SW 1271 (cell line): ENCODE results near the gene MIPOL1.
"Not testable (repeated sequence)": the region's sequence is repeated elsewhere in the genome, so short reads cannot be mapped to it uniquely, and the experiment has no call there.

Experiments used
- DNase-seq, 2 experiments: peaks; one replicate each; lab custom pipeline; 2025; lab: John Stamatoyannopoulos, UW

The MIPOL1 gene

GRCh38 chr14:37197421-37198272, at the start of gene MIPOL1:
Gene MIPOL1 (plus strand): TSS chr14:37197937. CDS start chr14:37247889, 49,952 bp downstream.
- peak; percentile 63 to 86 for DNase-seq

DNA sequence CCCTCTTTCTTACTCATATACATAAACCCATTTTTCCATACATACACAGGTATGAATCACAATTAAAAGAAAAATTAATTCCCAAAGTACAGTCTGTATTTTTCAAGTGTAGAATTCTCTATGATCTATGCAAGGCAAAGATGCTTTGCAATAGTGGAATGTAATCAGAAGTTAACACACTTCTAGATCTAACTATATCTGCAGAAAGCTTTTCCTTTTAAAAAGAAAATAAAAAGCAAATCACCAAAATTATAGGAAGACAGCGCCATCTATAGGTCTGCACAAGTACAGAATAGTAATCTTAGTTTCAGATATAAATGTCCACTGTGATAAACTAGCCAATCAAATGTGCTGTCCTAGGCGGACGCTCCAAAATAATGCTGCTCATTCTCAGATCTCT, 47.3 kb upstream of the MIPOL1 start:
- DNase-seq, result peak; percentile 11 to 60

- no peak for DNase-seq
These were observed 44.7 kb upstream of the MIPOL1 start for GRCh38 chr14:37153005-37153404.

- DNase-seq, result no peak
These were observed 44.3 kb upstream of the MIPOL1 start for GRCh38 chr14:37153483-37153882.

- DNase-seq, result no peak
These were observed 39.8 kb upstream of the MIPOL1 start for GRCh38 chr14:37157987-37158386.

GRCh38 chr14:37162307-37162706, 35.4 kb upstream of the MIPOL1 start:
- not testable (repeated sequence) for DNase-seq

DNA sequence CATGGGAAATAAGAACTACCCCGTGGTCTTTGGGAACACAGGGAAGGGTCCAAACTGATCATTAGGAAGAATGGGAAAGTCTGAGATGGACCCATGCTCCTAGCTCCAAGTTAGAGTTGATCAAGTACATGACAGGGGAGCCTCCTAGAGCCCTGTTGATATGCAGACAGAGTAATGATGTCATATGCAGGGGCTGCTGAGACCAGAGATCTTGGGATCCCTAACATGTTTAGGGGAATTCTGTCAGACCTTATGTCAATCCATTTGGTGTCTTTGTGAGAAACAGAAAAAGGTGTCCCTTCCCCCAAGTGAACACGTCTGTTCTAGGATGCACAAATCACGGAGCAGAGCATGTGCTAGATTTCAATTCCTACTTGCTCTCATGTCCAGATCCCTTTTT, 31.9 kb upstream of the MIPOL1 start:
- no peak for DNase-seq

DNA sequence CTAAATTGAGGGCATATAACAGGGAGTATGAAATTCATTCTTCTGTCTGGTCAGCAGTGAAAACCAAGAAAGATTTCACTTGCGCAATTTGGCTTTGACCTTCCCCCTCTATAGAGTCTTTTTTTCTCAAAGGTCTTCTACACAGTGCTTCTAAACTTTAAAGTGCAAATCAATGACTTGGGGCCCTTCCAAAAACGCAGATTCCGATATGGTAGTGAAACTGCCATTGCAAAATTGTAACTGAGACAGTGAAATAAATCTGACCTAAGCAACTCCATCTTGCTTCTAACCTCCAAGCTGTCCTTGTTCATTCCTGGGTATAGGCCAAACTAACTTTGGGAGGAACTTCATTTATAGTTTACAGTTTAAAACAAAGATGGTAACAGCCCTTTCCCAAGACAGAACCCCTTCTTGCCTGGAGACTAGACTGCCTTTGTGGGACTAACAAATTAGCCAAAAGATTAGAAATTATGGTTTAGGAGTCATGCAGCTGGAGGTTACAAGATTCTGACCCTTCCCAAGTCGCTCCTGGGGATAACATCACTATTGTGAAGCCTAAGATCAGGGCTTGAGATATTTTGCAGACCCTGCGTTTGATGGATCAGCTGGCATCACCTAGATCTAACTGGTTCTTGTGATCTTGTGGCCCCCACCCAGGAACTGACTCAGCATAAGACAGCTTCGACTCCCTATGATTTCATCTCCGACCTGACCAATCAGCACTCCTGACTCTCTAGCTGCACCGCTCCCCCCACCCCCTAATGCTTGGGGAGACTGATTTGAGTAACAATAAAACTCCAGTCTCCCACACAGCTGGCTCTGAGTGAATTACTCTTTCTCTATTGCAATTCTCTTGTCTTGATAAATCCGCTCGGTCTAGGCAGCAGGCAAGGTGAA, 30.3 kb upstream of the MIPOL1 start:
- DNase-seq, result no peak

DNA sequence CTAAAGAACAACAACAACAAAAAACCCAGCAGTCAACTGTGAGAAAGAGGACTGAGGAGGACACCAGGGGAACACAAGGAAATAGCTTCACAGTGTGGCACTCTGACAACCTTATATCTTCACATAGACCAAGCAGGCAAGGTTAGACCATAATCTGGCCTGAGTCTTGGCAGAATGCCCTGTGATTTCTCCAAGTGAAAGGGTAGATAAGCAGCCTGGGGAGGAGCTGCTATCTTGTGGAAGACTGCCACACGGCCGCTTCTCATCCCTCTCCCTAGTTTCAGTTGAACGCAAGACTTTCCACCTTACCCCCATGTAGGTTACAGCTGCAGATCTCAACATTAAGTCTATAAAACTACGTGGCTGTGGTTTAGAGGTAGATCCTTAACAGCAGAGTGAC, 29.0 kb upstream of the MIPOL1 start:
- DNase-seq, result no peak

DNA sequence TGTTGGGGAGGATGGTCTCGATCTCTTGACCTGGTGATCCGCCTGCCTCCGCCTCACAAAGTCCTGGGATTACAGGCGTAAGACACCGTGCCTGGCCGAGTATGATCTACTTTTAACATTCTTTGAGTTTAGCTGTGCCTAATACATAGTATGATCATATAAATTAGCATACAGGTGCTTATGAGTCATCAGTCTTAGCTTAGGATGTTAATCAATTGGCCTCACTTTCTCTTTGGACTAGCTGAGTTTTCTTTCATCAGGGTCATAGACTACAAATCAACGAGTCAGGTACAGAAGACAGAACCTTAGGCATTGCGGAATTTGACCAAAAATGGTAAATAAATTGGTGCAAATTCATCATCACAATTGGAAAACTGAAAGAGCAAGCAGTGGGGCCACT, 27.5 kb upstream of the MIPOL1 start:
- DNase-seq, result no peak

- no peak for DNase-seq
These were observed 26.7 kb upstream of the MIPOL1 start for GRCh38 chr14:37170993-37171392.

DNA sequence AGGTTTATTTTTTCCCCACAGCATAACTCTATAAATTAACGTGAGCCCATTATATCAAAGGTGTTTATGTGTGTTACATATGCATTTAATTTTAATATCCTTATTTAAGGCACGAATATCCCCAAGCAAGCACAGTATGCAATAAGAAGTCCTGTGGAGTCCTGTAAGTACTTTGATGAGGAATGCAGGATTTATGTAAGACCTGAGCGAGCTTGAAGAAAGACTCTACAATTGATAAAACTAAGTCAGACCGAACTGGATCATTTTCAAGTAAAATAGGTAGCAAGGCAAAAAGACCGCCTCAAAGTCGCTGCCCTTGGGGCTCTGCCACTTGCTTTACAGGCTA, 26.1 kb upstream of the MIPOL1 start:
- DNase-seq, result no peak

DNA sequence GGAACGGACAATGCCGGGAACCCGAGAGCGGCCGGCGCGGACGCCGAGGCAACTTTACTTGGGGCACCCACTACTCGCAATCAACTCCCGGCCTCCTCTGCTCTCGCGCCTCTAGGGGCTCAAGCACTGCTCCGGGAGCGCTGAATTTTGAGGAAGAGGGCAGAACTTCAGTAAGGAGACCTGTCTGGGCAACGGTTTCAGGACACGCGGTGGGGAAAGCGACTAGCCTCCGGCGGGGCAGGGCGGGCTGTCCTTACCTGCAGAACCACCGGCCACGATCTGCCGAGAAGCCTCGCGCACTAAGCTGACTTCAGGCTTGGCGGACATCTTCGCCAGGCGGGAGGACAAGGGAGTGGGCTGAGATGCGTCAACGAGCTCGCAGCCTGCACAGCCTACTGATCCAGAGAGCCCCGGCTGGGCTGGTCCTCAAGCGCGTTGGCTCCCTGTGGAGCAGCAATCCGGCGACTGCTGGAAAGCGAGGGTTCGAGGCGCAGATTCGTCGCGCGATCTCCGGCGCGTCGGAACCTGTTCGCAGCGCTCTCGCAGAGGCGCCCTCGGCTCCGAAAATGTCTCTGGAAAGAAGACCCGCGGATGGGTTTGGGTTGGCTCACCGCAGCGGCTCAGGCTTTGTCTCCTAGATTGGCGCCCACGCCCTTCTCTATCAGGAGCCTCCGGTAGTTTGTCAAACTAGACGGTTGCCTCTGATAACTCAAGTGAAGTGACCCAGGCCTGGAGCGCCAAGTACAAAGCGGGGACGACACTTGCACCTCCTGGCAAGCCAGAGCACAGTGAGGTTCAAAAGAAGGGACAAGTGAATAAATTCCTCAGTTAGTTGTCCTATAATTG, 25.5 kb upstream of the MIPOL1 start, which contains the start of gene SLC25A21:
TSS of gene SLC25A21 (minus strand) at position 583 of the 846 bp plus-strand sequence.
- peak; percentile 16 to 80 for DNase-seq

DNA sequence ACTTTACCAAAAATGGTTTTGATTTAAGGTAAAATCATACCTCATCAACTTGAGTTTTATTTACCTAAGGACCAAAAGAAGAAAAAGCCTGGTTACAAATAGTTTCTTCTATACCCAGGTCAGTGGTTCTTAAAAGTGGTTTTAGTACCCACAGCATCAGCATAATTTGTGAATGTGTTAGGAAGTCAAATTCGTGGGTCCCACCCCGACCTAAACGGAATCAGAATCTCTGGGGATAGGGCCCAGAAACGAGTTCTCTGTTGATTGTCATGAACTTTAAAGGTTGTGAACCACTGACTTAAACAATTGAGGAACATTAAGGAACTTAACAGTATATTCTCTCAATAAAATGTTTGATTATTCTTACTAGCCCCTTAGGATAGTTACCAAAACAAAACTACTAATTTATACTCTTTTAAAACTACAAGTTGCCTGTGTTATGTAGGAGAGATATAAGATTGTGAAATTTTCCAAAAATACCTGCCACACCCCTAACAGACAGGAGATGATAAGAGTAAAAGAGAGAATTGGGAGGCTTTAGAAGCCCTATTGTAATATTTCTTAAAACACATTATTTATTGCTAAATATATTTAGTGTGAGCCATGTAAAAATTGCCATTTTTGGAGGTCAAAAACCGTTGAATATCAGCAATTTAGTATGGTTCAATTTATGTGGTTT, 24.7 kb upstream of the MIPOL1 start:
- no peak for DNase-seq

DNA sequence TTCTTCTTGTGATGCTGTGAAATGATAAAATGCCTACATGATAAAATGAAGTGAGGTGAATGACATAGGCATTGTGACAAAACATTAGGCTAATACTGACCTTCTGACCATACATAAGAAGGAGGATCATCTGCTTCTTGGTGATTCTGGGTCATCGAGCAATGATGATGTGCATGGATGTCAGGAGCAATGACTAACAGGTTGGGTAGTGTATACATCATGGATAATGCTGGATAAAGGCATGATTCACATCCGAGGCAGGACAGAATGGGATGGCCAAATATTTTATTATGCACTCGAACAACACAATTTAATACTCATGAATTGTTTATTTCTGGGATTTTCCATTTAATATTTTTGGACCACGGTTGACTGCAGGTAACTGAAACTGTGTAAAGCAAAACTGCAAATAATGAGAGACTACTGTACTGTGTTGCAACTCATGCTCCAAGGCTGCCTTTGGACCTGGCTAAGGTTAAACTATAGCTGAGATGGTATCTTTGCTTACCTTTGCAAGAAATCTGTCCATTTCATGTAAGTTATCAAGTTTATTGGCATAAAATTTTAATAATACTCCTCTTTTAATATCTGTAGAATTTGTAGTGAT, 17.7 kb upstream of the MIPOL1 start:
- DNase-seq, result no peak

DNA sequence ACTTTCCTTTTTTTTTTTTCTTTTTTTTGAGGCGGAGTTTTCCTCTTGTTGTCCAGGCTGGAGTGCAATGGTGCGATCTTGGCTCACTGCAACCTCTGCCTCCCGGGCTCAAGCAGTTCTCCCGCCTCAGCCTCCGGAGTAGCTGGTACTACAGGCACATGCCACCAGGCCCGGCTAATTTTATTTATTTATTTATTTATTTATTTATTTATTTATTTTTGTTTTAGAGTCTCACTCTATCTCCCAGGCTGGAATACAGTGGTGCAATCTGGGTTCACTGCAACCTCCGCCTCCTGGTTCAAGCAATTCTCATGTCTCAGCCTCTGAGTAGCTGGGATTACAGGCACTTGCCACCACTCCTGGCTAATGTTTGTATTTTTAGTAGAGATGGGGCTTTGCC, 16.9 kb upstream of the MIPOL1 start:
- not testable (repeated sequence) for DNase-seq

DNA sequence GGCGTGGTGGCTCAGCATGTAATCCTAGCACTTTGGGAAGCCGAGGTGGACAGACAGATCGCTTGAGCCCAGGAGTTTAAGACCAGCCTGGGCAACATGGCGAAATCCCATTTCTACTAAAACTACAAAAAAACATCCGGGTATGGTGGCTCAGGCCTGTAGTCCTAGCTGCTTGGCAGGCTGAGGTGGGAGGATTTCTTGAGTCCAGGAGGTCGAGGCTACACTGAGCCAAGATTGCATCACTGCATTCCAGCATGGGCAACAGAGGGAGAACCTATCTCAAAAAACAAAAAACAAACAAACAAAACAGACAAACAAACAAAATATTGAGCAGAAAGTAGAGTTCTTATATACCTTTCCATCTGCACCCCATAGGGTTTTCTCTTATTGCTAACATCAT, 16.3 kb upstream of the MIPOL1 start:
- DNase-seq, result no peak

DNA sequence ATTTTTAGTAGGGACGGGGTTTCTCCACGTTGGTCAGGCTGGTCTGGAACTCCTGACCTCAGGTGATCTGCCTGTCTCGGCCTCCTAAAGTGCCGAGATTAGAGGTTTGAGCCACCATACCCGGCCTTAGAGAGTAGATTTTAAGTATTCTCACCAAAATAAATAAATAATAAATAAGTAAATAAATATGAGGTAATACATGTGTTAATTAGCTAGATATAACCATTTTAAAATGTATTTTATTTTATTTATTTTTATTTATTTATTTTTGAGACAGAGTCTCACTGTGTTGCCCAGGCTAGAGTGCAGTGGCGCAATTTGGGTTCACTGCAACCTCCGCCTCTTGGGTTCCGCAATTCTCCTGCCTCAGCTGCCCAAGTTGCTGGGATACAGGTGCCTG, 13.2 kb upstream of the MIPOL1 start:
- DNase-seq, result not testable (repeated sequence)

DNA sequence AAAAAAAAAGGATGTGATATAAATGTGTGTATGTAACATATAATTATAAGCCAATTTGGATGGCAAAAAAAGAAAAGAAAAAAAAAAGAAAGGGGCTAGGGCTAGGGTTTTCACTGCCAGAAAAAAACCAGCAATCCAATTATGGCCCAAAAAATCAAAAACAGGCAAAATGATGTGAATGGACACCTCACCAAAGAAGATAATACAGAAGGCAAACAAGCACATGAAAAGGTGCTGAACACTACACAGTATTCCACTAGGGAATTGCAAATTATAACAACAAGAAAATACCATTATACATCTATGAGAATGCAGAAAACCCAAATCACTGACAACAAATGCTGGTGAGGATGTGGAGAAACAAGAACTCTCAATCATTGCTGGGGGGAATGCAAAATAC, 12.1 kb upstream of the MIPOL1 start:
- DNase-seq, result no peak

DNA sequence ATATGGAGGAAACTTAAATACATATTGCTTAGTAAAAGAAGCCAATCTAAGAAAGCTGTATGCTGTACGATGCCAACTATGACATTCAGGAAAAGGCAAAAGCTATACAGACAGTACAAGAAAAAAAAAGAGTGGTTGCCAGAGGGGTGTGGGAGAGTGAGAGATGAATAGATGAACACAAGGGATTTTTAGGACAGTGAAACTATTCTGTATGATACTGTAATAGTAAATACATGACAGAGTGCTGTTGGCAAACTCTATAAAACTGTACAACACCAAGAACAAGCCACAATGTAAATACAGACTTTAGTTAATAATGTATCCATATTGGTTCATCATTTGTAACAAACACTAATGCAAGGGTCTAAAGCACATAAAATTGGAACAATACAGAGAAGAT, 10.9 kb upstream of the MIPOL1 start:
- no peak for DNase-seq

DNA sequence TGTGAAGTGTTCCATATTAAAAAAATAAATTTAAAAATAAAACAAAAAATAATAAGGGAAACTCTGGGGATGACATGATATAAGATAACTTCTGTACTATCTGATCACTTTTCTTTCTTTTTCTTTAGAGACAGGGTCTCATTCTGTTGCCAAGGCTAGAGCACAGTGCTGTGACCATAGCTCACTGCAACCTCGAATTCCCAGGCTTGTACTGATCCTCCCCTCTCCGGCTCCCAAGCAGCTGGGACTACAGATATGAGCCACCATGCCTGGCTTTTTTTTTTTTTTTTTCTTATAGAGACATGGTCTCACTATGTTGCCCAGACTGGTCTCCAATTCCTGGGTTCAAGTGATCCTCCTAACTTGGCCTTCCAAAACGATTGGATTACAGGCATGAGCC, 10.4 kb upstream of the MIPOL1 start:
- DNase-seq, result no peak
